ENCODE results near the gene PLA2G4C.

PLA2G4C gene

DNA sequence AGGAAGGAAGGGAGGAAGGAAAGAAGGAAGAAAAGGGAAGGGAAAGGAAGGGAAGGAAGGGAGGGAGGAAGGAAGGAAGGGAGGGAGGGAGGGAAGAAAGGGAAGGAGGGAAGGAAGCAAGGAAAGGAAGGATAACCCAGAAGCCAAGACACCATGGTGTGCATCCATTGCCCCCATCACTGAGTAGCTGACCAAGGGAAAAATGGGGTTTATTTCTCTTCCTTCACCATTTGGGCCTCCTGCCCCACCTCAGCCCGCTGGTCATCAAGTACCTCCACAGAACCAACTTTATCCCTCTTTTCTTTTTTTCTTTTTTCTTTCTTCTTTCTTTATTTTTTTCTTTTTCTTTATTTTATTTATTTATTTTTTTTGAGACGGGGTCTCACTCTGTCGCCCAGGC is 87.1 kb downstream of the PLA2G4C start:
- no peak overlapping the region for H3K4me3 ChIP-seq (ENCODE audit: control insufficient read depth, low read depth, low read length)
- TF ChIP-seq, protein P1, sequence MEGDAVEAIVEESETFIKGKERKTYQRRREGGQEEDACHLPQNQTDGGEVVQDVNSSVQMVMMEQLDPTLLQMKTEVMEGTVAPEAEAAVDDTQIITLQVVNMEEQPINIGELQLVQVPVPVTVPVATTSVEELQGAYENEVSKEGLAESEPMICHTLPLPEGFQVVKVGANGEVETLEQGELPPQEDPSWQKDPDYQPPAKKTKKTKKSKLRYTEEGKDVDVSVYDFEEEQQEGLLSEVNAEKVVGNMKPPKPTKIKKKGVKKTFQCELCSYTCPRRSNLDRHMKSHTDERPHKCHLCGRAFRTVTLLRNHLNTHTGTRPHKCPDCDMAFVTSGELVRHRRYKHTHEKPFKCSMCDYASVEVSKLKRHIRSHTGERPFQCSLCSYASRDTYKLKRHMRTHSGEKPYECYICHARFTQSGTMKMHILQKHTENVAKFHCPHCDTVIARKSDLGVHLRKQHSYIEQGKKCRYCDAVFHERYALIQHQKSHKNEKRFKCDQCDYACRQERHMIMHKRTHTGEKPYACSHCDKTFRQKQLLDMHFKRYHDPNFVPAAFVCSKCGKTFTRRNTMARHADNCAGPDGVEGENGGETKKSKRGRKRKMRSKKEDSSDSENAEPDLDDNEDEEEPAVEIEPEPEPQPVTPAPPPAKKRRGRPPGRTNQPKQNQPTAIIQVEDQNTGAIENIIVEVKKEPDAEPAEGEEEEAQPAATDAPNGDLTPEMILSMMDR (conservative IDR thresholded peaks at IDR 0.05; ENCODE audit: control insufficient read depth, insufficient read depth, low read depth, low read length) = no peak
- DNase-seq (ENCODE audit: low read depth) = no peak

DNA sequence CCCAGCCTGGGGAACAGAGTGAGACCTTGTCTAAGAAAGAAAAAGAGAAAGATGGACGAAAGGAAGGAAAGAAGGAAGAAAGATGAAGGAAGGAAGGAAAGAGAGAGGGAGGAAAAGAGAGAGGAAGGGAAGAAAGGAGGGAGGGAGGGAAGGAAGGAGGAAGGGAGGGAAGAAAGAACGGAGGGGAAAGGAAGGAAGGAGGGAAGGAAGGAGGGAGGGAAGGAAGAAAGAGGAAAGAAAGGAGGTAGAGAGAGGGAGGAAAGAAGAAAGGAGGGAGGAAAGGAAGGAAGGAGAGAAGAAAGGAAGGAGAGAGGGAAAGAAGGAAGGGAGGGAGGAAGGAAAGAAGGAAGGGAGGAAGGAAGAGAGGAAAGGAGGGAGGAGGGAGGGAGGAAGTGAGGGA is 87.6 kb downstream of the PLA2G4C start:
- no peak overlapping the region for H3K4me3 ChIP-seq (ENCODE audit: control insufficient read depth, low read depth, low read length)
- no peak for DNase-seq (ENCODE audit: low read depth)
- TF ChIP-seq, protein P1 (conservative IDR thresholded peaks at IDR 0.05; ENCODE audit: control insufficient read depth, insufficient read depth, low read depth, low read length) = no peak

DNA sequence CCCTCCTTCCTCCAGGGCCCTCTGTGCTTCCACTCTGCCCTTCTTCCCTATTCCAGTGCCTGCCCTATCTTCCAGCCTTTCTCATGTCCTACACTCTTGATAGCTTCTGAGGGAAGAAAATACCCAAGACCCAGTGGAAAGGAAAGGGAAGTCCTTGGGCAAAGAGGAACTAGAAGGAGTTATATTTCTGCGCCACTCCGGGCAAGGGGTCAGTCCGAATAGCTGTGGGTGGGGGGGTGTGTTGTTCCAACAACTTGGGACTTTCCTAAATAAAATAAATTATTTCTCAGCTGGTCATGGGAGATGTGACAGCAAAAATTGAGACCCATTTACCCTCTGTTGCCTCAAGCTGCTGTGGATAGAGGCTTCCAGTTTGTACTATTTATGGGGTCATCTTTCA is 89.9 kb downstream of the PLA2G4C start:
- TF ChIP-seq, protein P1 (conservative IDR thresholded peaks at IDR 0.05; ENCODE audit: control insufficient read depth, insufficient read depth, low read depth, low read length) = no peak
- no peak for DNase-seq (ENCODE audit: low read depth)
- H3K4me3 ChIP-seq (ENCODE audit: control insufficient read depth, low read depth, low read length) = no peak overlapping the region

DNA sequence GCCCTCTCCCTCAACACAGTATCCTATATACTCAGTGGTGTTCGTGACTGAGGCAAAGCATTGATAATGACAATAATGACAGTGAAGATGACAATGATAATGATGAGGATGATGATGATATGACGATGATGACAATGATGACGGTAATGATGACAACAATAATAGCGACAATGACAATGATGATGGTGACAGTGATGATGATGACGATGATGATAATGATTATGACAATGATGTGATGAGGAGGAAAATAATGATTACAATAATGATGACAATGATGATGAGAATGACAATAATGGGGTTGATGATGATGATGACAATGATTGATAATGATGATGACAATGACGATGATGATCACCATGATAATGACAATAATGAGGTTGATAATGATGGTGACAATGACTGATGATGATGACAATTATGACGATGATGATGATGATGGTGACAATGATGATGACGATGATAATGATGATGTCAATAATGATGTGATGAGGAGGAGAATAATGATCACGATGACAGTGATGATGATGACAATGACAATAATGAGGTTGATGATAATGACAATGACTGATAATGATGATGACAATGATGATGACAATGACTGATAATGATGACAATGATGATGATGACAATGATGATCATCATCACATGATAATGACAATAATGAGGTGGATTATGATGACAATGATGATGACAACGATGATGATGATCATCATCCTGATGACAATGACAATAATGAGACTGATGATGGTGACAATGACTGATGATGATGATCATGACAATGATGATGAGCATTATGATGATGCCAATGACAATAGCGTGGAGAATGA is 99.5 kb downstream of the PLA2G4C start:
- no peak for DNase-seq (ENCODE audit: low read depth)
- no peak overlapping the region for H3K4me3 ChIP-seq (ENCODE audit: control insufficient read depth, low read depth, low read length)
- TF ChIP-seq, protein P1 (conservative IDR thresholded peaks at IDR 0.05; ENCODE audit: control insufficient read depth, insufficient read depth, low read depth, low read length) = no peak

DNA sequence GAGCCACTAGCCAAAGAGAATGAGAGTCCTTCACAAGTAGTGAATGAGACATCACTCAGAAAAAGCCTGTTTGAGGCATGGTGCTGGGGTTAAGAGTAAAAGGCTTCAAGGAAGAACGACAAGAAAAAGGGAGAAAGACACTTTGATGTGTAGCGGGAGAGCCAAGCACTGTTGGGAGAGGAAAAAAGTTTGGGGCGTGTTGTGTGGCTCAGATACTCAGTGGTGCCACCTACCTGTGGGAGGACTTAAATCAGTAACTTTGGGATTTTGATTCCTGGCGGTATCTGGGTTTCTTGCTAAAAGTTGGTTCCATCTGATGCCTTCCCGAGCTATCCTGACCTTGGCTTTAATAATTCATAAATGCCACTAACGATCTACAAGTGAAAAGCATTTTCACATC is 103.9 kb downstream of the PLA2G4C start:
- DNase-seq (ENCODE audit: low read depth) = no peak
- no peak overlapping the region for H3K4me3 ChIP-seq (ENCODE audit: control insufficient read depth, low read depth, low read length)
- TF ChIP-seq, protein P1 (conservative IDR thresholded peaks at IDR 0.05; ENCODE audit: control insufficient read depth, insufficient read depth, low read depth, low read length) = peak; percentile 12

DNA sequence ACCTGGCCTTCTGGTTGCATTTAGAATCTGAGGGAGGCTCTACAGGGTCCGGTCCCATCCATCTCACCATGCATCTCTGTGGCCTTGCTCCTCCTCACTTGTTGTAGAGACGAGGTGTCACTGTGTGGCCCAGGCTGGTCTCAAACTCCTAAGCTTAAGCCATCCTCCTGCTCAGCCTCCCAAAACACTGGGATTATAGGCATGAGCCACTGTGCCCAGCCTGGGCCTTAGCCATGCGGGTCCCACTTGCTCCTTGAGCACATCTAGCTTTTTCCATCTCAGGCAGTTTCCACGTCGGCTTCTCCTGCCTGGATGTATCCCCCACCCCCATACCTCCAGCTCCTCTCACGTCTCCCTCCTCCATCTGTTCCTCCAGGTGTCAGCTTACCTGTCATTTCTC is 106.4 kb downstream of the PLA2G4C start:
- no peak for DNase-seq (ENCODE audit: low read depth)
- H3K4me3 ChIP-seq (ENCODE audit: control insufficient read depth, low read depth, low read length) = no peak overlapping the region
- TF ChIP-seq, protein P1 (conservative IDR thresholded peaks at IDR 0.05; ENCODE audit: control insufficient read depth, insufficient read depth, low read depth, low read length) = no peak

Measured in fibroblast of mammary gland (primary cell).